ENCODE data around the gene CDK5.
A peak's percentile ranks its signal among the peaks of the same experiment; 100 is the strongest.
"Not testable (repeated sequence)": the region's sequence is repeated elsewhere in the genome, so short reads cannot be mapped to it uniquely, and the experiment has no call there.

Gene CDK5

GRCh38 chr7:151028948-151029501 lies 28.7 kb downstream of the CDK5 start:
- DNase-seq = no peak
- Mint-ChIP-seq H3K4me1 (ENCODE audit: low read depth) (peaks cover 19% of the 10 kb centered on the region), H3K27me3 (no peaks in the 10 kb centered on the region), H3K4me3 (peak overlapping the region; percentile 96), H3K27ac (peak overlapping the region; percentile 96), H3K36me3 (ENCODE audit: low read depth) (peaks cover 43% of the 10 kb centered on the region), H3K9me3 (no peaks in the 10 kb centered on the region)

DNA sequence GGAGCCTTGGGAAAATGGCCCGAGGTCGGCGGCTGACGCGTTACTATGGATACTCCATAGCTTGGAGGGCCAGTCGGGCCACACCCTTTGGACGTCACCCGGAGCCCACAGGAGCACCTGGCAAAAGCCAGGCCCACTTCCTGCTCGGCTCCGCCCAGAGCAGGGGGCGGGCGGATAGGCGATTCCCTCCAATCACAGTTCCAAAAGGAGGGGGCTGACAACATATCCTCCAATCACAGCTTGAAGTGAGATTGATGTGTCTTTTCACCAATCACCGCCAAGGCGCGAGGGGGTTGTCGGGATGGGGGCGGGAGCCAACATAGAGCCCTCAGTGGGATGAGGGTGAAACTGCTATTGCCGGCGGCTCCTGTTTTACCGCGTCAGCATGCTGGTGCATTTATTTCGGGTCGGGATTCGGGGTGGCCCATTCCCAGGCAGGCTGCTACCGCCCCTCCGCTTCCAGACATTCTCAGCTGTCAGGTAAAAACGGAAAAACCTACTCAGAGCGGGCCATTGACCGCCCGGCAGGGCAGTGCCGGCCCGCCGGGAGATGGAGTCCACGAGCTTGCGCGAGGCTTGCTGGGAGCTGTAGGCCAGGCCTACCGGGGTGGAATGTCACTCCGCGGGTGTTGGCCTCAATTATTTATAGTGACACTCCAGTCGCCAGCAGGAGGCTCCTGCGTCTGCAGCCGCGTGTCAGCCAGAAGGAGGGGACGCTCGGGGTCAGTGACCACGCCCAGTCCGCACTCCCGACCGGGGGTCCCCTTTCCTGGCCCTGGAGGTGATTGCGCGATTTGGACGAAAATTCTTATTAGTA lies 29.4 kb downstream of the CDK5 start, which contains the start of gene ABCB8:
Gene ABCB8 (plus strand): TSS at position 320 of the 817 bp plus-strand sequence. CDS start 66 bp downstream, at position 386.
- DNase-seq = peak; percentile 97
- H3K27me3 Mint-ChIP-seq = no peaks in the 10 kb centered on the region
- H3K4me1 Mint-ChIP-seq (ENCODE audit: low read depth) = peaks cover 19% of the 10 kb centered on the region
- H3K36me3 Mint-ChIP-seq (ENCODE audit: low read depth) = peaks cover 38% of the 10 kb centered on the region
- H3K27ac Mint-ChIP-seq = peak within 1 kb of the TSS; percentile 96
- H3K4me3 Mint-ChIP-seq = peak within 1 kb of the TSS; percentile 96
- no peaks in the 10 kb centered on the region for H3K9me3 Mint-ChIP-seq

DNA sequence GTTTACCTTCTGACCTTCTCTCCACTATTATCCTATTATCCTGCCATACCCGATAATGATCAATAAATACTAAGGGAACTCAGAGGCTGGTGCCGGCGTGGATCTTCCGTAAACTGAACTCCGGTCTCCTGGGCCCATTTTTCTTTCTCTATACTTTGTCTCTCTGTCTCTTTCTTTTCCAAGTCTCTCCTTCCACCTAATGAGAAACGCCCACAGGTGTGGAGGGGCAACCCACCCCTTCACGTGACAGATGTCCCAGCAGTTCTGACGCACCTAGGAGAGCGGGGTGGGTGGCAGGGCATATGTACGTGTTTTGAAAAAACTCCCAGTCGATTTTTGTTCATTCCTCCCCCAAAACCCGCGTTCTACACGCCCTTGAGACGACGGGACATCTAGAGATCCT lies 30.0 kb downstream of the CDK5 start:
- H3K27me3 Mint-ChIP-seq, H3K9me3 Mint-ChIP-seq, DNase-seq: not testable (repeated sequence)
- Mint-ChIP-seq H3K36me3 (ENCODE audit: low read depth) (peaks cover 32% of the 10 kb centered on the region), H3K4me3 (peak overlapping the region; percentile 96), H3K27ac (peak overlapping the region; percentile 96), H3K4me1 (ENCODE audit: low read depth) (peaks cover 19% of the 10 kb centered on the region)

GRCh38 chr7:151026771-151027727 lies 30.6 kb downstream of the CDK5 start:
- DNase-seq, H3K27me3 Mint-ChIP-seq: not testable (repeated sequence)

DNA sequence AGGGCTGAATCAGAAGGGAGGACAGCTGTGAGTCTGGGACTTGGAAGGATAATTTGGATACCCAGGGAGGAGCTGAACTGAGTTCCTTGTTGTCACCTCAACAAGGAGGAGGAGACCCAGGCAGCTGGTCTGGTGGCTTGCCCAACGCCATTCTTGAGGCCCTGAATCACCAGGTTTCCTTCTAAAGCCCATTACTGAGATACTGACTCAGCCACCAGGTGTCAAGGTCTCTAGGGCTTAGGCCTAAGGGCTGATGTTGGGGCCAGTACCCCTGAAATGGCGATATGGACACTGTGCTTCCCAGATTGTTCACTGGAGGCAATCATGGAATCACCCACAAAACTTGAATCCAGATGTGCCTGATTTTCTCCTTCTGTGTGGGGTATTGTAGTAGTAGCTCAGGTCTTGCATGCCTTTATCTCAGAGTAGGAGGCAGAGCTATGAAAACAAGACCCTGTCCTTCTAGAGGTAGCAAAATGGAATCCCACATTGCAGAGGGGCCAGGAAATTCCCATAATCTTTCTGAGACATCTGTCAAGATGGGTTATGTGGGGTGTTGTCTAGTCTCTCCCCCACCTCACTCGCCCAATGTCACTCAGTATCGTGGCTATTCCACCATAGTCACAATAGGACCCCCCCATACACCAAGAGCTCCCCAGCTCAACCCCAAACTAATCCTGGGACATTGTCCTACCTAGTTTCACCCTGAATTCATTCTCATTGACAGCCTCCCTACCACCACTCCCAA lies 31.6 kb downstream of the CDK5 start:
- Mint-ChIP-seq H3K27me3 (no peaks in the 10 kb centered on the region), H3K4me3 (no peak overlapping the region), H3K27ac (no peak overlapping the region), H3K36me3 (ENCODE audit: low read depth) (peaks cover 17% of the 10 kb centered on the region), H3K4me1 (ENCODE audit: low read depth) (peaks cover 19% of the 10 kb centered on the region), H3K9me3 (no peaks in the 10 kb centered on the region)
- DNase-seq = no peak

More at GRCh38 chr7:151026771-151027727, 30.6 kb downstream of the CDK5 start:
- Mint-ChIP-seq H3K27ac (peak overlapping the region; percentile 96), H3K36me3 (ENCODE audit: low read depth) (peaks cover 26% of the 10 kb centered on the region), H3K4me3 (peak overlapping the region; percentile 96), H3K4me1 (ENCODE audit: low read depth) (peaks cover 19% of the 10 kb centered on the region)
- not testable (repeated sequence) for H3K9me3 Mint-ChIP-seq

- Mint-ChIP-seq H3K9me3 (no peaks in the 10 kb centered on the region), H3K4me1 (ENCODE audit: low read depth) (peaks cover 16% of the 10 kb centered on the region), H3K27ac (no peak within 1 kb of the TSS), H3K36me3 (ENCODE audit: low read depth) (peaks cover 10% of the 10 kb centered on the region), H3K4me3 (no peak within 1 kb of the TSS), H3K27me3 (peaks cover 9% of the 10 kb centered on the region)
- DNase-seq = no peak
These were observed 33.2 kb downstream of the CDK5 start, which contains the start of gene ATG9B for GRCh38 chr7:151024435-151025056. ATG9B (minus strand) TSS chr7:151024494; CDS start chr7:151024423, 71 bp downstream.

- Mint-ChIP-seq H3K27me3 (peaks cover 16% of the 10 kb centered on the region), H3K27ac (no peak overlapping the region), H3K4me3 (no peak overlapping the region), H3K36me3 (ENCODE audit: low read depth) (no peaks in the 10 kb centered on the region), H3K9me3 (no peaks in the 10 kb centered on the region), H3K4me1 (ENCODE audit: low read depth) (peaks cover 19% of the 10 kb centered on the region)
- no peak for DNase-seq
These were observed 34.5 kb downstream of the CDK5 start for GRCh38 chr7:151023232-151023631.

GRCh38 chr7:151020231-151020630 lies 37.5 kb downstream of the CDK5 start:
- H3K27me3 Mint-ChIP-seq = peaks cover 17% of the 10 kb centered on the region
- no peaks in the 10 kb centered on the region for H3K9me3 Mint-ChIP-seq
- DNase-seq = no peak
- peaks cover 35% of the 10 kb centered on the region for H3K4me1 Mint-ChIP-seq (ENCODE audit: low read depth)
- no peak overlapping the region for H3K4me3 Mint-ChIP-seq
- H3K27ac Mint-ChIP-seq = no peak overlapping the region
- H3K36me3 Mint-ChIP-seq (ENCODE audit: low read depth) = no peaks in the 10 kb centered on the region

- H3K9me3 Mint-ChIP-seq = no peaks in the 10 kb centered on the region
These were observed 38.6 kb downstream of the CDK5 start for GRCh38 chr7:151019130-151019447.

GRCh38 chr7:151018421-151019129 lies 39.1 kb downstream of the CDK5 start:
- Mint-ChIP-seq H3K4me1 (ENCODE audit: low read depth) (peaks cover 51% of the 10 kb centered on the region), H3K27ac (peak overlapping the region; percentile 84), H3K27me3 (peaks cover 17% of the 10 kb centered on the region), H3K4me3 (peak overlapping the region; percentile 72), H3K36me3 (ENCODE audit: low read depth) (peaks cover 6% of the 10 kb centered on the region), H3K9me3 (no peaks in the 10 kb centered on the region)
- peak; percentile 77 for DNase-seq

More at GRCh38 chr7:151019130-151019447, 38.6 kb downstream of the CDK5 start:
- H3K27ac Mint-ChIP-seq = peak overlapping the region; percentile 13
- peaks cover 46% of the 10 kb centered on the region for H3K4me1 Mint-ChIP-seq (ENCODE audit: low read depth)
- H3K36me3 Mint-ChIP-seq (ENCODE audit: low read depth) = peaks cover 5% of the 10 kb centered on the region
- peaks cover 17% of the 10 kb centered on the region for H3K27me3 Mint-ChIP-seq
- no peak for DNase-seq
- peak overlapping the region; percentile 20 for H3K4me3 Mint-ChIP-seq

GRCh38 chr7:151017953-151018420 lies 39.7 kb downstream of the CDK5 start:
- Mint-ChIP-seq H3K27me3 (peaks cover 17% of the 10 kb centered on the region), H3K4me3 (peak overlapping the region; percentile 72), H3K9me3 (no peaks in the 10 kb centered on the region), H3K4me1 (ENCODE audit: low read depth) (peaks cover 55% of the 10 kb centered on the region), H3K27ac (peak overlapping the region; percentile 84), H3K36me3 (ENCODE audit: low read depth) (peaks cover 6% of the 10 kb centered on the region)
- DNase-seq = peak; percentile 91

- peak overlapping the region; percentile 72 for H3K4me3 Mint-ChIP-seq
- peaks cover 60% of the 10 kb centered on the region for H3K4me1 Mint-ChIP-seq (ENCODE audit: low read depth)
- H3K27me3 Mint-ChIP-seq = peaks cover 17% of the 10 kb centered on the region
- H3K36me3 Mint-ChIP-seq (ENCODE audit: low read depth) = peaks cover 9% of the 10 kb centered on the region
- no peaks in the 10 kb centered on the region for H3K9me3 Mint-ChIP-seq
- peak; percentile 56 for DNase-seq
- H3K27ac Mint-ChIP-seq = peak overlapping the region; percentile 84
These were observed 40.2 kb downstream of the CDK5 start for GRCh38 chr7:151017370-151017952.

Data from activated T-cell treated with anti-CD3 and anti-CD28 coated beads, Interleukin-2, amount 50 U/mL, for 24 hours (primary cell).